ENCODE measurements around the gene SV2C.

GRCh38 chr5:76364226-76364589 lies 281.0 kb downstream of the SV2C start:
- TF ChIP-seq CTCF (IDR thresholded peaks at IDR 0.05; ENCODE audit: insufficient read depth, low read length, poor library complexity, severe bottlenecking) (no peak), EZH2phosphoT487 (conservative IDR thresholded peaks at IDR 0.05; ENCODE audit: low read length) (no peak)

Measured in SU-DHL-6 (cell line).